HG02678 (cell line): ENCODE data around the gene ECHS1.

ENCODE experiments used
- ATAC-seq: cut with Tn5 transposase; IDR thresholded peaks from one replicate; pipeline ENCODE4 v1.9.1; 2021; ENCODE audit warnings: mild to moderate bottlenecking, moderate library complexity; ENCODE audit not compliant: unreplicated experiment

The ECHS1 gene

DNA sequence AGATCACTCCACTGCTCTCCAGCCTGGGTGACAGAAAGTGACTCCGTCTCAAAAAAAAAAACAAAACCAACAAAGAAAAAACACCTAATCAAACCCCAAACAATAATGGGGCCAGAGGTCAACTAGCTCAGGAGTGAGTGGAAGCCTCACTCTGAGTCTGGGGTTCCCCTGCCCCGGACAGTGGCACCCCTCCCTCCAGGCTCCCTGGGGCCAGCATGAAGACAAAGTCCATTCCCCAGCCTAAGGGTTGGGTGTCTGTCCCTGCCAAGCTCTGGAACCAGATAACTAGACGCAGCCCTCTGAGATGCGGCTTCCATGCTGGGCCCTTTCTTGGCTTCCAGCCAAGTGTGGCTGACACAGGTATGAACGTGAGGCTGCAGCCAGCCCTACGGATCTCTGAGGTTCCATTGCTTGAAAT is 13.6 kb downstream of the ECHS1 start:
- ATAC-seq = no peak

DNA sequence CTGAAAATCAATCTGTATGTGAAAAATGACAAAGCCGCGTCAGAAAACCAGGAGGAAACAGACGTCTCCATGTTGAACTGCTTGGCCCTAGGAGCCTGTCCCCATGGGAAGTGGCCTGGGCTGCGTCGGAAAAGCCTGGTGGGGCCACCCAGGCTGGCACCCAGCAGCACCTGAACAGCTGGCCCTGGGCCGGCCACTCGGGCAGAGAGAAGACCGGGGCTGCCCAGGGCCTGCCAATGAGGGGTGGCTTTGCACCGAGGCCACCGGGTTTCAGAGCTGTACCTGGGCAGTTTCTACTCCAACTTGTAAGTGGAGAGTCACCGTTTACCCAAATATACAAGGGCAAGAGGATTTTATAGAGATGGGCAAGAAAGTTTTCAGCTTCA is 14.2 kb downstream of the ECHS1 start:
- no peak for ATAC-seq

DNA sequence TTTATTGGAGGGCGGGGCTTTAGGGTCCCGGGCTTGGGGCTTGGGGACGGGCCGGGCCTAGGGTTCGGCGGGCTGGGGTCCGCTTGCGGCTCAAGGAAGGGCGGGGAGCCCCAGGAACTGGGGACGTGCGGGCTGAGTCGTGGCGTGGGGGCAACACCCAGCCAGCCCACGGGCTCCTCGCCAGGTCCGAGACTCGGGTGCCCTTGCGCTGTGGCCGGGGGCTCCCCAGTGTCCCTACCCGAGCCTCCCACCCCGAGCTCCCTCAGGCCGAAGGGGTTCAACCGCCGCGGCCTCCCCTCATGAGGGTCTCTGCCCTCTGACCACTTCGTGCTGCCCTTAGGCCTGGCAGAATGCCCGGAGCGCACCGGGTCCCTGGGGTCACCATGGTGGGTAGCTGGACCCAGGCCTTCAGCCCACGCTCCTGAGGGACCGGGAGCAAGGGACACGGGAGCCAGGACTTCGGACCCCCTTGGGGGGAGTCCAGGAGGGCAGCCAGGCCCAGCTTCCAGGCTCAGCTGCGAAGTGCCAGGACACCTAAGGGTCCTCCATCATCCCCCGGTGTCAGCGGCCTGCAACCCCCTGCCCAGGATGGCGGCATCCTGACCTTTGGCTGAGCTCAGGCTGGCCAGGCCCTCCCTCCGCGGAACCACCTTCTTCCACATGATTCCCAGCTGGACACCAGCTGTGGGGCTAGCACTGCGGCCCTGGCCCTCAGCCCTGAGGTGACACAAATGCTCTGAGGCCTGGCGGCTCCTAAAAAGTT is 14.8 kb downstream of the ECHS1 start:
- no peak for ATAC-seq

- peak; percentile 65 for ATAC-seq
Observed at GRCh38 chr10:133357285-133358161, 15.6 kb downstream of the ECHS1 start, which contains the start of gene FUOM. FUOM (minus strand) TSS chr10:133358019; CDS start chr10:133358007, 12 bp downstream.

DNA sequence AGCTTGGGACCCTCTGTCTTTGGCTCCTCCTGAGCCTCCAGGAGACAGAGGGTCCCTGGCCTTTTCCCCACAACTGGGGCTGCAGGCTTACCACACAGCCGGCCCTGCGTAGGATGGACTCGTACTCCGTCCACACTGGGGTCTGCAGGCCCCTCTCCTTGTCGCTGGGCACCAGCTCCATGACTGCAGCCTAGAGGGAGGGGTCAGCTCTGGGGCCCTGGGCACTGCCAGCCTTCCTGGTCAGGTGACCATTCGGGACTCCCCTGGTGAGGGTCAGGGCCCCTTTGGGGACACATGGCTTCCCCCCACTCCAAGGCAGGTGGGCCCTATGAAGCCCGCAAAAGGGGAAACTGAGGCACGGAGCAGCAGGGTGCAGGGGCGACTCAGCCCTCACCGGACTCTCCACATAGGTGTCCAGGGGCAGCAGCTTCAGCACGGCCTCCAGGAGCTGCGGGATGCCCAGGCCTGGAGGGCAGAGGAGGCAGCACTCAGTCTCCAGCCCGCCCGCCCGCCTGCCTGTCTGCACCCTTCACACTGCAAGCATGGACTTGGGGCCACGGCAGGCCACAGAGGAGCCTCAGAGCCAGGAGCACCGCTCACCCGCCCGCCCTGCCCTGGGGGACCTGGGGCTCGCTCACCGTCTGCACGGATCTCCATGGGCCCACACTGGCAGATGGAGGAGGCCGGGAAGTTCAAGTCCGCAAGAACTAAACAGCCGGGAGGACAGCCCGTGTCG is 16.4 kb downstream of the ECHS1 start:
- ATAC-seq = no peak

- no peak for ATAC-seq
Observed at GRCh38 chr10:133355991-133356390, 17.2 kb downstream of the ECHS1 start.

- no peak for ATAC-seq
Observed at GRCh38 chr10:133355266-133355665, 17.9 kb downstream of the ECHS1 start.

- ATAC-seq = no peak
Observed at GRCh38 chr10:133354672-133355240, 18.4 kb downstream of the ECHS1 start.

DNA sequence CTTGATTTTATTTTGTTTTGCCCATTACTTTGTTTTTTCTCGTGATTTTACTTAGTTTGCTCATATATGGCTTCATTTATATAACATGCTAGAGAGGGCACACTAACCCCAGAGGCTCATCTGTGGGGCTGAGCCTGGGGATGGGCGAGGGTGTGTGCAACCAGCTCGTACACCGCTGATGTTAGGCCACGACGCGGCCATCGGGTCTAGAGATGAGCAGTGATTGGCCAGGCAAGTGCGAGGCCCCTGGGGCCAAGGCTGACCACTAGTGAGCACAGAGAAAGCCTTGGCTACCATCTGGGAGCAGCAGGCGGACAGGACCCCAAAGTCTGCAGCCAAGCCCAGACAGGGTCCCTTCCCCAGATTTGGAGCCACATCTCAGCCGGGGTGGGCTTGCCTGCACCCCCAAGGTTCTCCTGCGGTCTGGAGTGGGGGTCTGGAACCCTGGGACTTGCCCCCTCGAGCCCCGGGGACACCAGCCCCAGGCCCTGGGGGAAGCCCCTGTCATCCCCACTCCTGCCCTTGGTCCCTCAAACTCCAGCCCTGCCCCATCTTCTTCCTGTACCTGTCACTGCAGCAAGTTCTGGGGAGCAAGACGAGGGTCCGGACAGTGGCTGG is 19.1 kb downstream of the ECHS1 start:
- no peak for ATAC-seq

DNA sequence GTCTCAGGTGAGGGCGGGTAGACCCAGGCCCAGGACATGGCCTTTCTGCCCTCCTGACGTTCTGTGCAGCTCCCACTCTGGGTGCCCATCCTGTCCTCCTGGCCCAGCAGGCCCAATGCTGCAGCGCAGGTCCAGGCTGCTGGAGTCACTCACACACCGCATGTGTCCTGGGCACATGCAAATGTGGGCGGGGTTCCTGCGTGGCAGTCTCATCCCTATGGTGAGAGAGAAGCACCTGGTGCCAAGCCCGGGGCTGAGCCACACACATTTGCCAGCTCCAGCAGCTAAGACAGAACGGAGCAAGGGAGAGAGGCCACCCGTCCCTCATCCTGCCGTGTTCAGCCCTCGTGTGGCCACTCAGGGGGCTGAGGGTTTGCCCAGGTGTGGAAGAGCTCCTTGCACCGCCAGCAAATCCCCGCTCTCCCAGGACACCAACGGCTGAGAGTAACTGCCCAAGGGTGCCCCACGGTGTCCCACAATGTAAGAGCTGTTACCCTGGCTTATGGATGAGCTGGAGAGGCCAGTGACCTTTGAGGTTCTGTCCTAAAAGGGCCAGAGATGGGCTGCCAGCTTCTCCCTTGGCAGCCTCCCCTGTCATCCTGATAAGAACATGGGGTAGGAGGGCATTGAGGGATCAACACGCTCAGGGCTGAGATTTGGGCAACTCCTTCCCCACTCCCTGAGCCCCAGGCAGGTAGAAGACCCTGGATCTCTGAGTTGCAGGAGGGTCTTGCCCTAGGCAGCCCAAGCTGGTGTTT is 19.8 kb downstream of the ECHS1 start:
- no peak for ATAC-seq

DNA sequence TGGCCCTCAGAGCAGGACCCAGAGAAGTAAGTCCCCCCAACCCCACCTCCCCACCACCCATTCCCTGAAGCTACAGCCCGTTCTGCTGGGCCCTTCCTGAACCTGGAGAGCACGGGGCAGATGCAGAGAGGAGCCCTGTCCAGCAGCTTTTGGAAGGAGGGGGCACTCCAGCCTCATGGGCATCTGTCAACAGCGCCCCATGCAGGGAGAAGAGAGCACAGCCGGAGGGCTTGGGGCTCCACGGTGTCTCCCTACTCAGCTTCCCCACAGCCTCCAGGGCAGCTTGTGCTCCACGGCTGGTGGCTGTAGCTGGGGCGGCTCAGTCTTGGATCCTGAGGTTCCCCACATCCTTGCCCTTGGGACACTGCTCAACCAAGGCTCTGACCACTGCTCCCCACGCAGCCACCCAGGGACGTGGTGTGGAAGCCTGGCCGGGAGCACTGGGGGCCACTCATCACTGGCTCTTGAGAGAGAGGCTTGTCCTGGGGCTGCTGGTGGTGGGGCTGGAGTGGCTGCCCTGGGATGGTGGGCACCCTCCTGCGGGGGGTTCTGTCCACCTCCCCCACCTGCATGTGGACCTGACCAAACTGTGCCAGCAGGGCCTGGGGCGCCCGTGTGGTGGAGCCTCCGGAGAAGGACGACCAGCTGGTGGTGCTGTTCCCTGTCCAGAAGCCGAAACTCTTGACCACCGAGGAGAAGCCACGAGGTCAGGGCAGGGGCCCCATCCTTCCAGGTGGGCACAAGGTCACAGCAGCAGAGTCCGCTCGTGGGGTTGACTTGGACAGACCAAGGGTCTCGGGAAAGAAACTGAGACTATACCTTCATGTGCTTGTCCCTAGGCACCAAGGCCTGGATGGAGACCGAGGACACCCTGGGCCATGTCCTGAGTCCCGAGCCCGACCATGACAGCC is 21.5 kb downstream of the ECHS1 start:
- no peak for ATAC-seq

- ATAC-seq = no peak
Observed at GRCh38 chr10:133350950-133351329, 22.2 kb downstream of the ECHS1 start.

- ATAC-seq = no peak
Observed at GRCh38 chr10:133350283-133350949, 22.7 kb downstream of the ECHS1 start.

GRCh38 chr10:133349577-133350011 is 23.6 kb downstream of the ECHS1 start:
- no peak for ATAC-seq

DNA sequence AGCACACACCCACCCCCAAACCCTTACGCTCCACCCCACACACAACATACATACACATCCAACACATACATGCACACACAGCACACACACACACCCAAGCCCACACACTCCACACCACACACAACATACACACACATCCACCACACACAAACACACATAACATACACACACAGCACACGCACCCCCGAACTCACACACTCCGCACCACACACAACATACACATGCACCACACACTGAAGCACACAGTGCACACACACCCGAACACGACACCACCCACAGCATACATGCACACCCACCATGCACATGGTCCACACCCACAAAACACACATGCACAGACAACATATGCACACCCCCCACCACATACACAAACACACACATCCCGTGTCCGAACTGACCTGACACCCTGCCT is 24.0 kb downstream of the ECHS1 start:
- ATAC-seq = no peak

GRCh38 chr10:133347710-133348517 is 25.2 kb downstream of the ECHS1 start:
- ATAC-seq = no peak

DNA sequence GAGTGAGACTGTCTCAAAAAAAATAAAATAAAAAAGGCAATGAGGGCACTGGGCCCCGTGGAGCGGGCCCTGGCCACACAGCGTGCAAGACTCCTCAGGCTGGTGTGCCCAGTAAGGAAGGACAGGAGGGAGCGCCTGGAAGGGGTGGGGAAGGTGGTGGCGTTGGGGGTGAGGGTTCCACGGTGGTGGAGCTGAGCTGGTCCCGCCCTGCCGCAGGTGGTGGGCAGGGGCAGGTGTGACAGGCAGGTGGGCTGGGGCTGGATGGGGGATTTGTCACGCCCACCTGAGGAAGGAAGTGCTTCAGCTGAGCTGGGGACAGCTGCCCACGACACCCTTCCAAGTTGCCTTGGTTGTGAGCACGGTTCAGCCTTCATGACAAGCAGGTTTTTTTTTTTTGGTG is 26.7 kb downstream of the ECHS1 start:
- no peak for ATAC-seq
